Fibroblast of pulmonary artery (primary cell): Measurements from ENCODE around the gene SUGCT.

Source experiments
- DNase-seq: peaks from one replicate; pipeline ENCODE4 v3.0.0-alpha.2; 2010; ENCODE audit warnings: low read depth
- H3K4me3 ChIP-seq: replicated peaks from 2 replicates; pipeline ENCODE4 v1.5.1; 2011; ENCODE audit warnings: low read depth, mild to moderate bottlenecking, control low read depth, low read length, moderate library complexity
- TF ChIP-seq, protein P1 (sequence below): IDR thresholded peaks from 2 replicates; pipeline ENCODE4 v1.5.1; 2011; ENCODE audit warnings: mild to moderate bottlenecking, control low read depth, low read length, inconsistent platforms; ENCODE audit errors: missing control alignments

SUGCT gene

DNA sequence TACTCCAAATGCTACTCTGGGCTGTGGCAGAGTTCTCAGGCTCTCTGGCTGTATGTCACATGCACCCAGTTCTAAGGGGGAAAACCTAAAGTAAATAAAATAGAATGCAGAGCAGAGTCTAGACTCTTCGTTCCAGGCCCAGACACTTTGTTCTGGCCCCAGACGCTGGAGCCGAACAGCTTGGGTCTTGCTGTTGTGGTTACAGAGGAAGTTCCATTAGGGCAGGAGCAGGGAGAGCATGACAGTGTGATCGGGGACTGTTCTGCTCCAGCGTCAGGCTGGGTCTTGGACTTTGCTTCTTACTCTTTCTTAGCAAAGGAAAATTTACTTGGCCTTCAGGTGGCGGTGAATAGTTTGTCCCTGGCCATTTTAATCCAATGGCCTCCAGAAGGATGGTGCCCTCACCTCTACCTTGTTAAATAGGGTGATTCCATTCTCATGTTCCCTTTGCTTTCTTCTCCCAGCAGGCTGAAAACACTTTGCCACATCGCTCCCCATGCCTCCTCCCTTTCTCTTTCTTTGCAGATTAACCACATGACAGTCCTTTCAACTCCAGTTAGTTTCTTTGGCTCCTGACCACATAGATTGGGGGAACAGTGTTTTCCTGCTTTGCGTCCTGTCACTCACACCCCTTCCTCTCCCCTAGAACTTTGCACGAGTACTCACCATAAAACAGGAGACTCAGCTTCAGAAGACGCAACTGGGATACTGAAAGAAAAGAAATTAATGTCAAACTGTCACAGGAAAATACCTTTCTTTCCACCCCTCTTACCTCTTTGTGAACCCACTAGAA is 730.8 kb downstream of the SUGCT start:
- TF ChIP-seq, protein P1, sequence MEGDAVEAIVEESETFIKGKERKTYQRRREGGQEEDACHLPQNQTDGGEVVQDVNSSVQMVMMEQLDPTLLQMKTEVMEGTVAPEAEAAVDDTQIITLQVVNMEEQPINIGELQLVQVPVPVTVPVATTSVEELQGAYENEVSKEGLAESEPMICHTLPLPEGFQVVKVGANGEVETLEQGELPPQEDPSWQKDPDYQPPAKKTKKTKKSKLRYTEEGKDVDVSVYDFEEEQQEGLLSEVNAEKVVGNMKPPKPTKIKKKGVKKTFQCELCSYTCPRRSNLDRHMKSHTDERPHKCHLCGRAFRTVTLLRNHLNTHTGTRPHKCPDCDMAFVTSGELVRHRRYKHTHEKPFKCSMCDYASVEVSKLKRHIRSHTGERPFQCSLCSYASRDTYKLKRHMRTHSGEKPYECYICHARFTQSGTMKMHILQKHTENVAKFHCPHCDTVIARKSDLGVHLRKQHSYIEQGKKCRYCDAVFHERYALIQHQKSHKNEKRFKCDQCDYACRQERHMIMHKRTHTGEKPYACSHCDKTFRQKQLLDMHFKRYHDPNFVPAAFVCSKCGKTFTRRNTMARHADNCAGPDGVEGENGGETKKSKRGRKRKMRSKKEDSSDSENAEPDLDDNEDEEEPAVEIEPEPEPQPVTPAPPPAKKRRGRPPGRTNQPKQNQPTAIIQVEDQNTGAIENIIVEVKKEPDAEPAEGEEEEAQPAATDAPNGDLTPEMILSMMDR: no peak
- DNase-seq: no peak
- no peak overlapping the region for H3K4me3 ChIP-seq

DNA sequence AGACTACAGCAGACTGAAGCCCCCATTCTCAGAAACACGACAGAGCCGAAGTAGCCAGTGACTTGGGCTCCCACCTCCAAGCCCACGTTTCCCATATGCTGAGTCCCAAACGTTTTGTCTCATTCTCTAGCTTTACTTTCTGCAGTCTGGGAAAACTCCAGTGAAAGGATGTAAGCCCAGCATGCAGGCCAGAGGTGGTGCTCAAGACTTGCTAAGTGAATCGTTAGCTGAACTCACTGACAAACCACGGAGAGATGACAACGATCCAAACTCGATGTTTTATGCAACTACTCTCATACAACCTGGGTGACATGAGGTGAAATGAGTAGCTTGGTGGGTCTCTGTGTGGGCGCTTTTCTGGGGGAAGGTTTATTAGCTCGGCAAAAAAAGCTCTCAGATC is 731.8 kb downstream of the SUGCT start:
- H3K4me3 ChIP-seq: no peak overlapping the region
- TF ChIP-seq, protein P1: peak; percentile 24
- peak; percentile 39 for DNase-seq

DNA sequence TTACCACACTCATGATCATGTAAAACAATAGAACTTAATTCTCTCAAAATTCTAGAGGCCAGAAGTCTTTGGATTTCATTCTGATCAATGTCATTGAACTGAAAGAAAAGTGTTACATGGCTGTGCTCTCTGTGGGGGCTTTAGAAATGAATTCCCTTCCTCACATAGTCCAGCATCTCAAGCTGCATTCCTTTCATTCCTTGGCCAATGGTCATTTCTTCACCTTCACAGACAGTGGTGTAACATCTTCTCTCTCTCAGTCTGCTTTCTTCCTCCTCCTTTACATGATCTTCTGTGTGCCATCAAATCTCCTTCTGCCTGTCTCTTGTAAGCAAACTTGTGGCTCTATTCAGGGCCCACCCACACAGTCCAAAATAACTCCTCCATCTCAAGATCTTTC is 735.3 kb downstream of the SUGCT start:
- DNase-seq: no peak
- no peak overlapping the region for H3K4me3 ChIP-seq
- TF ChIP-seq, protein P1: no peak

DNA sequence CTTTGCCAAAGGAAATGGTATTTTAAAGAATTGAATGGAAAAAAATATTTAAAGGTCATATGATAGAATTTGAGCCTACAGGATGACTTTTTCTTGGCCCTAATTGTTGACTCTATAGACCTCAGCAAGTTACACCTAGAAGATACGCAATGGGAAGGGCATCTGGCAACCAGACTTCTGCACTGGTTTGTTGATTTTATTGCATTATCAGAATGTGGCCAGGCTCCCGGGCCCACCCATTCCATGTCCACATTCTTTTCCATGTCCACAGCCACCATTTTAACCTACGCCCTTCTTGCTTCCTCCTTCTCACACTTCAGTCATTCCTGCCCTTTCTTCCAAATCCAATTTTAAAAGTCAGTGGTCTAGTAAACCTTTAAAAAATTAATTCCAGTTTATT is 738.4 kb downstream of the SUGCT start:
- DNase-seq: no peak
- TF ChIP-seq, protein P1: no peak
- H3K4me3 ChIP-seq: no peak overlapping the region

DNA sequence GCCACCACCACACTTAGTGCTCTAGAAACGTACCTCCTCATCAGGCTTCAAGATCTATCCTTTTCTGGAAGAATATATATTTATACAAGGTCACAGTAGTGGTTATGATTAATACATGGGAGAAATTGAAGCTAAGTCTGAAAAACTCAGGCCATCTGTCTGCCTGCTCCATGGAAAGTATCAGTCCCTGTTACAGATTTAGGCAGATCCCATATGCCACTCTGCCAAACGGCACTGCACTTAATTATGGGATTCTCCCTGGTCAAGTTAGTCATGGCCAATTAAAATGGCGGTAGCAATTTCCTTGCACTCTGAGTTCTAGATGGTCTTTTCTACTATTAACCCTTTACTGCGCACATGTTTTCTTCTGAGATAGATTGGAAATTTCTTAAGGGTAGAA is 740.0 kb downstream of the SUGCT start:
- DNase-seq: no peak
- no peak overlapping the region for H3K4me3 ChIP-seq
- TF ChIP-seq, protein P1: no peak

DNA sequence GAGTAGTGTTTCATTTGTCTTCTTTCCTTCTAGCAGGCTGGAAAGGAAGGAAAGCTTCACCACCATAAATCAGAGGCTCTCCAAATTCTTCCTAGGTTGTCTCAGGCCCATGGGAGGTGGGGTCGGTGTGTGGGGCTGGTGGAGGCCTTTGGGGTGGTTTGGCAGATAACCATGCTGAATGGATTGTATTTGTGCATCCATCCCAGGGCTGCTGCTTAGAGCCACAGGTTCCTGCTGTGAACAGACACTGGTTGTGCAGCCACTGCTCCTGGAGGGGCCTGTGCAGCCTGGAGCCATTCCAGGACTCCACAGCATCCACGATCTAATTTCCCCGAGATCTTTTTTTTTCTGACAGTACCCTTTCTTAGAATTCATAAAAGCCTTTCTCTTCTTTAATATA is 741.8 kb downstream of the SUGCT start:
- TF ChIP-seq, protein P1: no peak
- no peak for DNase-seq

More for the DNA sequence above, 741.8 kb downstream of the SUGCT start:
- no peak overlapping the region for H3K4me3 ChIP-seq
